Stimulated activated CD8-positive, alpha-beta memory T cell treated with anti-CD3 and anti-CD28 coated beads, Interleukin-7, amount 100 ng/mL, for 24 hours (primary cell): ENCODE measurements around the gene GPR39.

Experiments
- DNase-seq: peaks from one replicate; pipeline ENCODE4 v3.0.0-alpha.2; 2020; ENCODE audit warnings: low read depth

The GPR39 gene

DNA sequence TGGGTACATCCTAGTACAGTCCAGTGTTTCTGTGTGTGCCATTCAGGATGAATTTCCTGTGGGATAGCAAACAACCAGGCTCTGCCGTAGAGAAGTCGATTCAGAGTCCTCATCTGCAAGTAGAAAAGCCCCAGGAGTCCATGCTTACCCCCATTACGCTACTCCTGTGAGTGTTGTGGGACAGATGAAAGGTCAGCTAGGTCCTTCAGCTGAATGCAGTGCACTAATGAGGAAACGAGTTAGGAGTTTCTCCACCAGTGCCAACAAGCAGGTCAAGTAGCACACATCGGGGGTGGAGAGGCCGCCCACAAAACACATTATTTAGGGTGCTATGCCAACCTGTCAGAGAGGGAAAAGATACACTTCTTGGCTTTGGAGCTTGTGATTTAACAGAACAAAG is 2.5 kb upstream of the GPR39 start:
- DNase-seq: no peak

DNA sequence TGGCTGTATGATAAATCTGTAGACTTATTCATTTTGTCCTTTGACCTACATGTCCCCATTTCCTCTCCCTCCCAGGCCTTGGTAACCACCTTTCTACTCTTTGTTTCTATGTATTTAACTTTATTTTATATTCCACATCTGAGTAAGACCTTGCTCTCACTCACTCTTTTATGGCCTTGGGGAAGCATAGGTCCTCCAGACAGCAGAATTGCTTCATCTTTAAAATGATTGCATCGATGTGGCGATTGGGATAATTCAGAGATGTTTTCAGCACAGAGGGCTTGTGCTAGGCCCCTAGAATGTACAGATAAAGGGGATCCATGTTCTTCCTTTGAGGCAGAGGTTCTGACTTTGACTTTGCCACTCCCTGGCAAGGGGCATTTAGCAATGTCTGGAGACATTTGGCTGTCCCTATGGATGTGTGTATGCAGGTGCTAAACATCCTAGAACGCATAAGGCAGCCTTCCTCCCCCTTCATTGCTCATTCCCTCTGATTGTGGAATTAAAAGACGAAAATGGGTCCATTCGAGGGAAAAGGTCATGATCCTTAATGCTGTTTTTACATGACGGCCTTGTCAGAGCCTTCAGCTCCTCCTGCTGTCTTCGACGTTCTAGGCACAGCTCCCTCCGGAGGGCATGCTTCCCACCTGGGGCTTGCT is 1.2 kb upstream of the GPR39 start:
- no peak for DNase-seq

DNA sequence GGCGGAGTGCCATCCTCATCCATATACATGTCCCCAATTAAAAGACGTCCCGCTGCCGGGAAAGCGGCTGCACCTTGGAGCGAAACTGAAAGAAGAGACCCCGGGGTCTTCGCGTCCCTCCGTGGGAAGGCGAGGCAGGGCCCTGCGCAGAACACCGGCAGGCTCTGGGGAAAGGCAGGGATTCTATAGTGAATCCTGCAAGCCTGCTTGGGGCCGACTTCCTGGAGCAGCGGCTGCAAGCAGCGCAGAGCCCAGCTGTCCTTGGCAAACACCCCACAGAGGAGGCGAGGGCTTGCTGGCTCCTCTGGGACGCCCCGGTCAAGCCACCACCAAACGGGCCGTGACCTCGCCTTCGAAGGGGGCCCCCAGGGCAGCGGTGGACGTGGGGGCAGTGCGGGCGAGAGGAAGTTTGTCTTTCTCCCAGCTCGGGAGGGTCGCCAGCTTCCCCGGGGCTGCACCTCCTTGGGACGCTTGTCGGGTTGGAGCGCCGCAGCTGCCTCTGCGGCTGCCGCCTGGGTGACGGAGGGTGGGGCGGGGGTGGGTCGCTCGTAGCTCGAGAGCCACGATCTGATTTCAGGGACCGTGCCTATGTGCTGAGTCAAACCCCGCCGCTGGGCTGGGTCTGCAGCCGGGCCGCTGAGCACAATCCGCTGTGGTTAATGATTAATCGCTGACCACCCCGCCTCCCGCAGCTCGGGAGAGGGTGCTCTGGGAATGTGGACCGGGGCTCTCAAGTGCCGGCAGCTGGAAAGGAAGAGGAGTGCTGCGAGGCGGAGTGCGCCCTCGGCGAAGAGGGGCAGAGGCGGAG is 486 bp upstream of the GPR39 start:
- no peak for DNase-seq

DNA sequence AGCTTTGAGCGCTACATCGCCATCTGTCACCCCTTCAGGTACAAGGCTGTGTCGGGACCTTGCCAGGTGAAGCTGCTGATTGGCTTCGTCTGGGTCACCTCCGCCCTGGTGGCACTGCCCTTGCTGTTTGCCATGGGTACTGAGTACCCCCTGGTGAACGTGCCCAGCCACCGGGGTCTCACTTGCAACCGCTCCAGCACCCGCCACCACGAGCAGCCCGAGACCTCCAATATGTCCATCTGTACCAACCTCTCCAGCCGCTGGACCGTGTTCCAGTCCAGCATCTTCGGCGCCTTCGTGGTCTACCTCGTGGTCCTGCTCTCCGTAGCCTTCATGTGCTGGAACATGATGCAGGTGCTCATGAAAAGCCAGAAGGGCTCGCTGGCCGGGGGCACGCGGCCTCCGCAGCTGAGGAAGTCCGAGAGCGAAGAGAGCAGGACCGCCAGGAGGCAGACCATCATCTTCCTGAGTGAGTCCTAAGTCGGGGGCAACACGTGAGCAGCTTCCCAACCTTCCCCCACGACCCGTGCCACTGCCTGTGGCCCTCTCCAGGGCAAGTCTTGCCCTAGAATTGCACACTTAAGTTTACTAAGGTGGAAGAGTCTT is 928 bp downstream of the GPR39 start:
- no peak for DNase-seq

DNA sequence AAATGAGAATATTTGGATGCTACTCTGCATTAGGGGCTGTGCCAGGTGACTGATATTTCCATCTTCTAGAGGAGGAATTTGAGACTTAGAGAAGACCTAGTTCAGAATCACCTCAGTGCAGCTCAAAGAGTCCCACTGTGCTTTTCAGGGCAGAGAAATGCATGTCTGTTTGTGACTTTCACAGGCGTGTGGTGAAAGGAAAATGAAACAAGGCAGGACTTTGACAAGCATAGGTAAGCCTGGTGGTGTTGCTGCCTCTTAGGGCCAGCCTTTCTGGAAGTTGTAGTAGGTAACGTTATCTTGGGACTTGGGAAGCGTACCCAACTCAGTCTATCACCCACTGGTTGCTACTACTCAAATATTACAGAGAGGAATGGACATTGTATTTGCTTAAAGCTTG is 2.6 kb downstream of the GPR39 start:
- no peak for DNase-seq

DNA sequence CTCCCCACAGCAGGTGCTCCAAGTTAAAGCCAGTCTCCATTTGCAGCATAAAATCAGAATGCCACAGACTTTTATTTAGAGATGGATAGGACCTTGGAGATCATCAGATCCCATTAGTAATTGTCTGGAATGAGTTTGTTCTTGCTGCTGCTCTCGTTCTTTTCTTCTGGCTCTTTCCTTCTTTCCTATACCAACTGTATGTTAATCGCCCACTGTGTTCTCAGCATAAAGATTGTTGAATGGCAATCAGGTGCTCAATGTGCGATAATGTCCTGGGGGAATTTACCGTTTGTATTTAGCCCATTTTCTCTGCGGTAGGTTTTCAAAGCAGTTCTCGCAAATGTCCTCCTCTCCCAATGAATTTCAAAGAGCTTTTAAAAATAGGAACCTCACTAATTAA is 3.3 kb downstream of the GPR39 start:
- no peak for DNase-seq

DNA sequence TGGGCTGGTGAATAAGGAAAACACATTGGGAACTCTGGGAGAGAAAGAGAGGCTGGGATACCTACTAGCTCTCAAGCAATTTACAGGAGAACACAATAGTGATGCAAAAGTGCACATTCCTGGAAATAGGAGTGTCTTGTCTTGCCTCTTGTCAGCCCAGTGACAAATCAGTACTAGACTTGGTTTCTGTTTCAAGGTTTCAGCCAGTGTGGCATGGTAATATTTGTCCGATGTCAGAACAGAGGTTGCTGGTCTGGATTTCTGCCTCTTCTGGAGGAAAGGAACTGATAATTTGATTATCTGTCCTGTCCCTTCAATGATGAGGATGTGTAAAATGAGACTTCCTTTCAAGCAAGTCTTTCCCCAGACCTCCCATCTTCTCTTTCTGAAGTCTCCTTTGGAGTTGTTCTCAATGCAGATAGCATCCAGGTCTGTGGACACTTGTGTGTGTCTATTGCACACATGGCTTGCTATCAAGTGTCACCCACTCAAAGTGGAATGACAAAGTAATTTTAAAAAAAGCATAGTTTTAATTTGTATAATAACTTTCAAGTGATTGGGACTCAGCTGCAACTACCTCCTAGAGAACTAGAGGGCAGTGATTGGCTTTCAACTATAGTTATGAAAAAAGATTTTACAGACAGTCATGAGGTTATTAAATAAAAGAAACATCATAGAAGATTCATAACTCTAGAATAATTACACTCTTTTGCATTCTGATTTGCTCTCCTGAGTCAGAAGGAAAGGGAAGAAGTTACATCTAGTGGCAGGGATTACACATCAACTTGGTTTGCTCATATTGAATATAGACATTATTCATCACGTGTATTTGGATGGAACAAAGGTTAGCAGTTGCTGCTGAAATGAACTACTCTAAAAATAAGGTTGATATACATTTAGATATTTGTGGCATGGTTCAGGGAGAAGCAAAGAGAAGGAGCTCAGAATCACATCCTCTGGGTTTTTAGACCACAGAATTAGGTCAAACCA is 4.5 kb downstream of the GPR39 start:
- DNase-seq: no peak

DNA sequence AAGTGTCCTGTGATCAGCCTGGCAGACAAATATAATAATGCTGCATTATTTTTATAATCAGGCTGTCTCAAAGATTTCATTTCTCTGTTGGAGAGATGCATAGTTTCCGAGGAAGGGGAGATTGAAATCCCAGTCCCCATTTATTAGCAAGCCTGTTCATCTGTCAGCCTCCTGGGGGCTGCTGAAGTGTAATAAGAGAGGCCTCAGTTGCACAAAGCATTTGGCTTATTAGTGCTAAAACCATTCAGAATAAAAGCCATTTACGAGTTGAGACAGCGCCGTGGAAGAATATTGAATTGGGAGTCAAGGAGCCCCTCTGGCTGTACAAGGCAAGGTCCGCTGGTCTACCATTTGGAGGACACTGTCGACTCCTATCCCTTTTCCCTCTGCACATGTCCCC is 6.1 kb downstream of the GPR39 start:
- no peak for DNase-seq

DNA sequence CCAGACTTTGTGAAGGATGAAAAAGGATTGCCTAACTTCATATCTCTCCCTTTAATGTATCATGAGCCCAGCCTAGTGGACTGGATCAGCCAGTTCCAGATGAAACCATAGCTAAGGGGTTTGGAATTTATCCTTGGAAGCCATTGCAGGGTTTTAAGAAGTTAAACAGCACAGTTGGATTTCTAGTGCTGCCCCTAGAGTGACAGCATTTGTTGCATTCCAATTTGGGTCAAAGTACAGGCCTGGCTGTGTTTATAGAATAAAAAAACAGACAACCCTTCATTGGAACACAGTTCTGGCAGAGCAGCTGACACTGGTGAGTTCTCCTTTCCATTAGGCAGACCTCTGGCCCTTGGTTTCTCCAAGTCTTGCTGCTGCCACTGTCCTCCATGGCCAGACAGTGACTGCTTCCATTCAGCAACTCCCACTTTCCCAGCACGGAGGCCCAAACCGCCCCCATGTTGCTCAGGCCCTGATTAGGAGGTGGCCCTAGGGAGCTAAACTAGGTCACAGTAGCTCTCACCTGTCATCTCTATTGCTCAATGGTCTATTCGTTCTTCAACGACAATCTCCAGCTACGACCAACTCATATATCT is 8.0 kb downstream of the GPR39 start:
- DNase-seq: no peak

DNA sequence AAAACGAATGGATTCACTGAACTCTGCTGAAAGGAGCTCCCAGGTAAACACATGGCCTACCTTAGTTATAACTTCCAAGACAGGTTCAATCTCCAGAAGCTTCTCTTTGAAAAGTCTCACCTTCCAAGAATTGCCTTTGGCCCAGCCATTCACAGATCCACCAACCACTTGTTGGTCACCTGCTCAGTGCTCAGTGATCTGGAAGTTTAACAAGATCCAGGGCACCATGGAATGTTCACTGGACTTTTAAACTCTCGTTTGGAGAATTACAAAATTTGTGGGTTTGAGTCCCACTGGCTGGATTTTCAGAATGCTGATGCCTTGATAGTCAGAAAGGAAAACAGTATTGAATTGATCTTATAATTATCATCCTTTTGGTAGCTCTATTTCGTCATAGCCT is 9.4 kb downstream of the GPR39 start:
- DNase-seq: no peak

DNA sequence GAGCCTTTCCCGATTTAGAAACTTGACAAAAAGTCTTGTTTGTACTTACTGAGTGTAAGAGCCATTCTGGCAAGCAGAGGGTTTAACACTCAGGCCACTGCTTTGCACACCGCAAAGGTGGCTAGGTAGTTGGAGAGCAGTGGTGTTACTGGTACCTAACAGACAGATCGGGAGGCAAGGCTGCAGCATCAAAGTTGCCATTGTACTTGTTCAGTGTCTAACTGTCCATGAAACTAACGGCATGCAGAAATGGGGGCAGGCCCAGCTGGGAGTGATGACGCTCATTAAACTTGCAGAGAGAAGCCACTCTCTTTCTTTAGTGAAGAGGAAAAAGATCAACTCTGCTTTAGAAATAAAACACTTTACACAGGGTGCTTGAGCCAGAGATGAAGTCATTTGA is 10.1 kb downstream of the GPR39 start:
- DNase-seq: no peak

DNA sequence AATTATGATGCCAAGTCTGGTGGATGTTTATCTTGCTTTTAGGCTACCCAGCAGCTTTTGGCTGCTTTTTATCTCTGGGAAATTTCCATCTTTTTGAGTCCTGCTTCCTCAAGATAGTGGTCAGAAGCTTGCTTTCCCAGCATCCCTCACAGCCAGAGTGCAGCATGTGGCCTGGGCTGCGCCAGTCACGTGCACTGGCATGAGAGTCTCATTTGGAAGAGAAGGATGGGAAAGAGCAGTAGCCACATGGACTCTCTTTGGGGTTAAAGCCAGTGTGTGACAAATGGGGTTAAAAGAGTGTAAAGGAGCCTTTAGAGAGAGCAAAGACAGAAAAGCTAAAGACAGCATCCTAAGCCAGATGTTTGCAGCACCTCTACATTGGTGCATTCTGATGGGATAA is 12.7 kb downstream of the GPR39 start:
- no peak for DNase-seq

DNA sequence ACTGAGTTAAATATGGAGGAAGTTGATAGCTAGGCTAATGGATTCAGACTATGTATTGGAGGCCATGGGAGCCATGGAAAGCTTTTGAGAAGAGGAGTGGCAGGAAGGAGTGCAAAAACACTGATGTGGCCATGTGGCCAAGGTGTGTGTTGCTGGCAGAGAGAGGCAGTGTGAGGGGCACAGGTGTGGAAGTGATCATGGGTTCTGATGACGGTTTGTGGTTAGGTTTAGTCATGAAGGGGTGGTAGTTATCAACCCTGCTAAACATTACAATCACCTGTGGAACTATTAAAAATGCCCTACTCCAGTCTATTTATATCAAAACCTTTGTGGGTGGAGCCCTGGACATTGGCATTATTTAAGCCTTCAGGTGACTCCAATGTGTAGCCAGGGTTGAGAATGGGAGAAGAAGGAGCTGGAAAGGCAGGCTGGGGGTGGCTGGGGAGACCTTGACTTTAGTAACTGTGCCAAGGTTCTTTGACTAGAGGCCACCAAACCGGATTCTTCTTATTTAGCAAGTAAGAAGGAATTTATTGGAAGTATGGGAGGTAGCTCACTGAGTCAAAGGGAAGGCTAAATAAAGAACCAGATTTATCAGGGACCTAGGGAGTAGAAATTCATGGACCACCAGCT is 13.5 kb downstream of the GPR39 start:
- no peak for DNase-seq

DNA sequence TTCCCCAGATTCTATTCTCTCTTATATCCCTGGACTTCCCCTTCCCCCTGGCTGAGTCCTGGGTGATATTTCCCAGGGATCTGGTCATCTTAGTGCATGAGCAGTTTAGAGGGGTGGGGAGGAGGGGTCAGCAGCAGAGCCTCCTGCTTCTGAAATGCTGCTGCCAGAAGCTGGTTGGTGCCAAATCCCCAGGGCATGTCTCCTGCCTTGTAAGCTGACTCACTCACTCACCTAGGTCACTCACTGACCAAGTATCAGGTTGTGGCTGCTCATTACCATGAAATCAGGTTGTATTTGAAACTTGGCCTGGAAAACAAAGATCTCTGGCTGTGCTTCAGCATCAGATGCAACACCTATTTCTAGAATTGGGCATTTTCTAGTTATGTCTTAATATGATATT is 14.3 kb downstream of the GPR39 start:
- no peak for DNase-seq

DNA sequence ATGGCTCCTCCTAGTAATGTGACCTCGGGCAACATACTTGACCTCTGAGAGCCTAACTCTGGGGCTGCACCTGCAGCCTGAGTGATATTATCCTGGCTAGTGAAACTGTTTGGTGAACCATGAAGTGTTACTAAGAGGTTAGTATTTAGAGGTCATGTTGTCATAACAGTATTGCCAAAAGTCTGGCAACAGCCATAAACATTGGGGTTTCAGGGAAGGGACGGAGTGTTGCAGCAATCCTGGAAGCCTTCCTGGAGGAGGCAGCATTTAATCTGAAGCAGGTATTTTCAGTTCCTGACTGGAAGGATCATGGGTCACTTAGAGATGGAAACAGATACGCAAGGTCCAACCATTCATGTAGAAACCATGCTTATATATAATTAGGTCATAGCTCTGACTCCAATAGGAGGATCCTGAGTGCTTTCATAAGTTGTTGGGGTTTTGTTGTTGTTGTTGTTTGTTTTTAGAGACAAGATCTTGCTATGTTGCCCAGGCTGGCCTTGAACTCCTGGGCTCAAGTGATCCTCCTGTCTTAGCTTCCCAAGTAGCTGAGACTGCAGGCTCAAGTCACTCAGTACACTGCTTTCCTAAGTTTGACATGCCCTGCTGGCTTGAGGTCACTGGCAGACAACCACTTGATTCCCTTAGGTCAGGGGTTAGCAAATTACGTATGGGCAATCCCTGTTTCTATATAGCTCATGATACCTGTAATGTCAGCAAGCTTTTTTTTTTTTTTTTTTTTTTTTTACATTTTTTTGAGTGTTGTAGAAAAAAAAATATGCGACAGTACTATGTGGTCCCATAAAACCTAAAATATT is 21.5 kb downstream of the GPR39 start:
- no peak for DNase-seq

DNA sequence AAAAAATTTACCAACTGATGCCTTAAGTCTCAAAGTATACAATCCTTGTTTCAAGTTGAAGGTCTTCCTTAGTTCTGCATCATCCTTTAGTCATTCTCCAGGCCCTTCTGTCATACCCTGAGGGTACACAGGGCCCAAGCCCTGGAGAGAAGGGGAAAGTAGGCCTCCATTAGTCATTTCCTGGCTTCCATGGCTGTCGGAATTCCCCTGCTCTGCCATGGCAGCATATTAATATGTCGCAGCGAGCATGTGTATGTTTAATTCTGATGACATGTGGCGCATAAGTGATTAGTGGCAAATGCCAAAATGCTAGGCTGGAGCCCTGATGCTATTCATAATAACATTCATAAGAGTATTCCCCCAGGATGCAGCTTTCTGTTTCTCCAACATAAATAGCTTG is 22.1 kb downstream of the GPR39 start:
- DNase-seq: no peak

DNA sequence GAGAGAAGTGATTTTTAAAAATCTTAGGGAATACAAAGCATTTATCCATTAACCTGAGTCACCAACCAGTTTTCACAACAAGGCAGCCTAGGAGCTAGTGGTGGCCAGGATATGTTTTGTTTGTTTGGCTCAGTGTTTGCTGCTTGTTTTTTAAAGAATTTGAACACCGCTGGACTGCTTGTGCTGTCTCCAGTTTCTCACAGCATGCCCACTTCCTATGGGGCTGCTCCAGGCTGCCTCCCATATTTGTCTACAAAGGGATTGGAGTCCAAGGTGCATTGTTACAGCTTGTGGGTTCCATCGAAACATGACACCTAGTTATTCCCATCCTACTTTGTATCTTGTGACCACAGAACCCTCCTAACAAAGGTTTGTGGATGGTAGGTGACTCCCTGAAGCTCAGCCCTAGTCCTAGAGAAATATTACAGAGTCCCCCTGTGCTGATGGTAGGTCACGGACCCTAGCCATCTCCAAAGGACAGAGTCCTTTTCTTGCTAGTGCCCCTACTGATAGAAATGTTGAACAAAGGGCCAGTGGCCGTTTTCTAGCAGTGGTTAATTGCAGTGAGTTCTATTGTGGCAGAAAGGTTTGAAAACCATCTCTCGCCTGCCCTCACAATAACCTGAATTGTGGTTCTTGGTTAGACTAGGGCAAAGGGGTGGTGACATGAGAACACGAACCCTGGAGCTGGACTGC is 23.2 kb downstream of the GPR39 start:
- DNase-seq: no peak

DNA sequence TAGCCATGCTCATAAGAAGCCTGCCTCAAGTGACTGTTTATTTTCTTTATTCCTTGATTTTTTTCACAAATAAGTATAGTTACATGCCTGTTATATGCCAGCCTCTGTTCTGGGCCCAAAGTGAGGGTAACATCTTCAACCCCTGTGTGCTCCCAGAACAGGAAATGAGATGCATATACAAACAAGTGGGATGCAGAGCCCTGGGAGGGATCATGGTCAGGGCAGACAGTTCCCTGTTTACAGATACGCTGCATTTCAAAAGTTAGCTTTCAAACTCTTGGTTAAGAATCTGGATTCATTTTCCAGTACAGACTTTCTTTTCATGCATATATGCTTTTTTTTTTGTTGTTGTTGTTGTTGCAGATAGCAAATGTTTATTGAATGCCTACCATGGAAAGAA is 24.4 kb downstream of the GPR39 start:
- DNase-seq: no peak

DNA sequence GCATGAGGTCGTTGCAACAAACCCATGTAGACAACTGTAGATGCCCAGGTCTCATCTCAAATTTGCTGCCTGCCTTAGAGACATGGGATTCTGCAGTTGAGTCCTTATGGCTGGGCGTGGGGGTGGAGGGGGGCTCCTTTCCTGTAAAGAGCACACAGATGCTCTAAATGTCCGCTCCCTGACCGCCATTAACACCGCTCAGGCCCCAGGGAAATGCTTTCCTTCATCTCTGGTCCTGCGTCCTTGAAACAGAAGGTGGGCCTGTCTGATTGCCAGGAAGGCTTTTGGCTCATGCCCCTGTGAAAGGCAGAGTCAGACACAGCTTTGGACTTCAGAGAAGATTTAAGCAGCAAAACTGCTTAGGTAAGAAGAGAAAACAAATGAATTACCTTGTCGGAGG is 25.7 kb downstream of the GPR39 start:
- DNase-seq: no peak

DNA sequence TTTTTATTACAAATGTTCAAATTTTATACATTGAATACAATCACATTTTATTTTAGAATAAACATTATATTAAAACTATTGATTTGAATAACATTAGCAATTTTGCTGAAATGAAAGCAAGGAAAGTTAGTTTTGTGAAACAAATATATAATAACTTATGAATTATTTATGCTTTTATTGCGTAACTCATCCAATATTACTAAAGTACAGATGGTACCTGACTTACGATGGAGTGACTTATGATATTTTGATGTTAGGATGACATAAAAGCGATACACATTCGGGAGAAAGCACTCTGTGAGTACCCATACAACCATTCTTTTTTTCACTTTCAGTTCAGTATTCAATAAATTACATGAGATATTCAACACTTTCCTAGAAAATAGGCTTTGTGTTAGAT is 26.5 kb downstream of the GPR39 start:
- no peak for DNase-seq
